HG03064 (cell line): ENCODE measurements around the gene NME4.
"Not testable (repeated sequence)": the region's sequence is repeated elsewhere in the genome, so short reads cannot be mapped to it uniquely, and the experiment has no call there.

Experiments used
- ATAC-seq: cut with Tn5 transposase; IDR thresholded peaks from one replicate; pipeline ENCODE4 v1.9.1; 2021; ENCODE audit warnings: low read depth; ENCODE audit not compliant: unreplicated experiment

Gene NME4

DNA sequence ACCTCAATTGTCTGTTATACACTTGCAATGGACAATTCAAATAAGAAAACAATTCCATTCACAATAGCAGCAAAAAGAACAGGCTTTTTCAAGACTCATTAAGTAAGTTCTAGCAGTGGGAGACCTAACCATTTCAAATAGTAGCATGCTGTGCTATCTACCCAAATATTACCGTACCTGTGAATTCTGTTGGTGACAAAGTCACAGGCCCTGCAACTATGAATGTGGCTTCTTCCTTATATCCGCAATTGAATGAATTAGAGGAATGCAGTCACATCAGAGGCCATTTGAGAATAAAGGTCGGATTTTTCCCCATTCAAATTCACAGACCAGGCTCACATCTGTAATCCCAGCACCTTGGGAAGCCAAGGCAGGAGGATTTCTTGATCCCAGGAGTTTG is 800 bp upstream of the NME4 start:
- no peak for ATAC-seq

DNA sequence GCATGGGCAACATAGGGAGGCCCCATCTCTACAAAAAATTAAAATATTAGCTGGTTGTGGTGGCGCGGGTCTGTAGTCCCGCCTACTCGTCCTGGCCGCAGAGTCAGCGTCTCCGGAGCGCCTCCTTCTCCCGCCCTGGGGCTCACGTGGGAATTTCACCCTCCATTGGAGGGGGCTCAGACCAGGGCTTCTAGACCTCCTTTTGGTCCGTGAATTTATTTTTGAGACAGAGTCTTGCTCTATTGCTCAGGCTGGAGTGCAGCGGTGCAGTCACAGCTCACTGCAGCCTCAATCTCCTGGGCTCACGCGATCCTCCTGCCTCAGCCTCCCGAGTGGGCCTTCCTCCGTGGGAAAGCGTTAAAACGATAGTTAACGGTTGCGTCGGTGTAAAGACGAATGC is 394 bp upstream of the NME4 start:
- ATAC-seq = no peak

DNA sequence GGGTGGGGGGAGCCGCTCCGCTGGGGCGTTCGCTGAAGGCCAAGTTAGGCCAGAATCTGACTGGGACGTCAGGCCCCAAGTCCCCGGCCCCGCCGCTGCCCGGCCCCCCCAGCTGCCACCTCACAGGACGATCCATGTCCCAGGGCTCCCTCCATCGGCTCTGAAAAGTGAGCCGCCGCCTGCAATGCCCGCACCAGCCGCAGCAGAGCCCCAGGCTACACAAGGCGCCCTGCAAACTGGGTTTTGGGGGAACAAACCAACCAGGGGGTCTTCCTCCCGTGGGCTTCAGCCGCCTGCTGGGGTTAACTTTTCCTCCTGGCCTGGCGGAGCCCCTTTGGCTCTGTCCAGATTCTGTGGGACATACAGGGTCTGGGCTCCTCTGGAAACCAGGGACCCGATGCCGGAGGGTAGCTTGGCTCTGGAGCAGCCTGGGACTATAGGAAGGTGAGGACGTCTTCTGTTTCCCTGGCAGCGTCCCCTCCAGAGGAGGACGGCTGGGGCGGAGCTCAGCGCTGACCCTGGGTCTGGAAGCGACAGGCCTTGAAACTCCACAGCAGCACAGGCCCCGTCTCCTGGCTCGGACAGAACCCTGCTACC is 835 bp downstream of the NME4 start:
- no peak for ATAC-seq

DNA sequence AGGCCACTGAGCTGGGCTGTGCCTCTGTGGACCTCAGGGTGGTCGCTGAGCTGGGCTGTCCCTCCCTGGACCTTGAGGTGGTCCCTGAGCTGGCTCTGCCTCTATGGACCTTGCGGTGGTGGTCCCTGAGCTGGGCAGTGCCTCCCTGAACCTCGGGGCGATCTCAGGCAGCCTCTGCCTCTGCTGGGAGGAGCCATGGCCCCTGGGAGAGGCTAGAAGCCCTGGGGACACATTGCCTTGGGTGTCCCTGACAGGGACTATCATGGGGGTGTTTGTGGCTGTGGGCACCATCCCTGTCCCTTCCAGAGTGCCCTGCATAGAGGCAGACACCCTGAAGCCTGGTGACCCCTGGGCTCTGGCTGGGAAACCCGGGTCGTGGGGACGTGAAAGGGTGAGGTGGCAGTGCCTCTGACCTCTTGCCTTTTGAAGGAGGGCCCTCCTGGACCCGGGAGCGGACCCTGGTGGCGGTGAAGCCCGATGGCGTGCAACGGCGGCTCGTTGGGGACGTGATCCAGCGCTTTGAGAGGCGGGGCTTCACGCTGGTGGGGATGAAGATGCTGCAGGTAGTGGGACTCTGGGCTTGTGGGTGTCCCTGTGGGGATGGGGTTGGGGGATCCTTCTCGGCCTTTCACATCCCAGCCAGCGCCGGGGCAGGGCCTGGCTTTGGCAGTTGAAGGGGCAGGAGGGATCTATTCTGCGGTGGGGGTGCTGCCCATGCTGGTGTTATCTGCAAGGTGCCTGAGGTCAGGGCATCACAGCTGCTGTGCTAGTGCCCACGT is 1.8 kb downstream of the NME4 start:
- ATAC-seq = no peak

DNA sequence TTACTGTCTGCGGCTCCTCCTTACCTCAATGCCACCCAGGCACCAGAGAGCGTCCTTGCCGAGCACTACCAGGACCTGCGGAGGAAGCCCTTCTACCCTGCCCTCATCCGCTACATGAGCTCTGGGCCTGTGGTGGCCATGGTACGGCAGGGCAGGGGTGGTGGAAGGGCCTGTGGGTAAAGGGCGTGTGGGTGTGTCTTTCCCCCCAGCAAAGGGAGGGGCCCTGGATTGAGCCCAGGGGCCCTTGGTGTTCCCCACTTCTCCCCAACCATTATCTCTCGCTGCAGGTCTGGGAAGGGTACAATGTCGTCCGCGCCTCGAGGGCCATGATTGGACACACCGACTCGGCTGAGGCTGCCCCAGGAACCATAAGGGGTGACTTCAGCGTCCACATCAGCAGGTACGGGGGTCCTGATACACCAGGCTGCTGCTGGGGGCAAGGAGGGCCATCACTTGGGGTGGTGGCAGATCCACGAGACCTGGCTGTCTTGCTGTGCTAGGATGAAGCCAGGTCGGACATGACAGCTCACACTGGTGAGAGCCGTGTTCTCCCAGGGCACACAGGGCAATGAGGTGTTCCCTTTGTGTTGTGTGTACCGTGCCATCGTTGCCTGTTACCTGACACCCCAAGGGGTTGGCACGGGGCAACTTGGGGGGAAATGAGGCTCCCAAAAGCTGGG is 2.5 kb downstream of the NME4 start:
- no peak for ATAC-seq

DNA sequence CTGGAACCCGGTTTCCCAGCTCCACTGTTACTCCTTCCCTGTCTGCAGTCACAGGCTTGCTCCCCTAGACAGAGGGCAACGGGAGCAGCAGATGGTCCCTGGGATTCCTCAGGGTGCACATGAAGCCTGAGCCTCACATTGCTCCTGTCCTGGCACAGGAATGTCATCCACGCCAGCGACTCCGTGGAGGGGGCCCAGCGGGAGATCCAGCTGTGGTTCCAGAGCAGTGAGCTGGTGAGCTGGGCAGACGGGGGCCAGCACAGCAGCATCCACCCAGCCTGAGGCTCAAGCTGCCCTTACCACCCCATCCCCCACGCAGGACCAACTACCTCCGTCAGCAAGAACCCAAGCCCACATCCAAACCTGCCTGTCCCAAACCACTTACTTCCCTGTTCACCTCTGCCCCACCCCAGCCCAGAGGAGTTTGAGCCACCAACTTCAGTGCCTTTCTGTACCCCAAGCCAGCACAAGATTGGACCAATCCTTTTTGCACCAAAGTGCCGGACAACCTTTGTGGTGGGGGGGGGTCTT is 3.1 kb downstream of the NME4 start:
- no peak for ATAC-seq

DNA sequence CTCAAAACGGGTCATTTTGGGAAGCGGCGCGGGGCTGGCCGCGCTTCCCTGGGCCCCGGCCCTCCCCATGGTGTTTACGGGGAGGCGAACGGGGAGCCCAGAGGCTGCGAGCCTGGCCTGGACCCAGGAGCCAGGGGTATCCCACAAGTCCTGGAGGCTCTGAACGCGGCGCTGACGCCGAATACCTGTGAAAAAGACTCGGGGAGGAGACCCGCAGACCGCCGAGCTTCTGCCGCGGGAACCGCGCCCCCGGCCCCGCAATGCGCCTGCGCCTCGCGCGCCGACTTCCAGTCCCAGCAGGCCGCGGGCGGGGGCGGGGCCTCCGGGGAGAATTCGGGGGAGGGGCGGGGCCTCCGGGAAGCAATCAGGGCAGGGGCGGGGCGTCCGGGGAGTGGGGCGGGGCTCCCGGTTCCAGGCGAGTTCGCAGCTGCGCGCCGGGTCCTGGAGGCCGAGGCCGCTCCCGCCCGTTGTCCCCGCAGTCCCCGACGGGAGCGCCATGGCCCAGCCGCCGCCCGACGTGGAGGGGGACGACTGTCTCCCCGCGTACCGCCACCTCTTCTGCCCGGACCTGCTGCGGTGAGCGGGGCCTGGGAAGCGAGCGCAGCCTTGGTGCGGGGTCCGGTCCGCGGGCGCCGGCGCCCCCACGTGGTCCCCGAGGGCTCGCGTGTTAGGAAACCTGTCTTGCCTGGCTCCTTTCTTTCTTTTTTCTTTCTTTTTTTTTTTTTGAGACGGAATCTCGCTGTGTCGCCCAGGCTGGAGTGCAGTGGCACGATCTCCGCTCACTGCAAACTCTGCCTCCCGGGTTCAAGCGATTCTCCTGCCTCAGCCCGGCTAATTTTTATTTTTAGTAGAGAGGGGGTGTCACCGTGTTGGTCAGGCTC is 4.7 kb downstream of the NME4 start, which contains the start of gene DECR2:
DECR2 (plus strand) TSS at position 418 of the 881 bp plus-strand sequence; CDS start at position 497, 79 bp downstream.
- peak; percentile 40 for ATAC-seq

DNA sequence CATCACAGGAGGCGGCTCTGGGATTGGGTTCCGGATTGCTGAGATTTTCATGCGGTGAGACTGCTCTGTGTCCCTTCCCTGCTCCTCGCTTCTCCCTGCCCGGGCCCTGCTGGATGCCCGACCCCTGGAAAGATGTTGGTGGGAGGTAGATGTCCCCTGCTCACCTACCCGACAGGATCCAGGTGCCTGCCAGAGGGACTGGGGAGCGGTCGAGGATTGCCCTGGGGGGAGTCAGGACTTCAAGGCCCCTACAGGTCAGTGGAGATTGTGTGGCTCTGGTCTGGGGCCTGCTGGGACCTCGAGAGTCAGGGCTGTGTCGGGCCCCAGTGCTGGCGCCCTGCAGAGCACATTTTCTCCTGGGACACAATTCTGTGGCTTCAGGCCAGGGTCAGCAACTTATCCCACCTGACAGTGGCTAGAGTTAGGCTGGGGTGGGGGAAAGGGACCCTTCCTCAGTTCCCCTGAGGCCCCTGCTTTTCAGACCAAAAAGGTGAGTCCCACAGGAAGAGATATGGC is 8.0 kb downstream of the NME4 start:
- ATAC-seq = no peak

DNA sequence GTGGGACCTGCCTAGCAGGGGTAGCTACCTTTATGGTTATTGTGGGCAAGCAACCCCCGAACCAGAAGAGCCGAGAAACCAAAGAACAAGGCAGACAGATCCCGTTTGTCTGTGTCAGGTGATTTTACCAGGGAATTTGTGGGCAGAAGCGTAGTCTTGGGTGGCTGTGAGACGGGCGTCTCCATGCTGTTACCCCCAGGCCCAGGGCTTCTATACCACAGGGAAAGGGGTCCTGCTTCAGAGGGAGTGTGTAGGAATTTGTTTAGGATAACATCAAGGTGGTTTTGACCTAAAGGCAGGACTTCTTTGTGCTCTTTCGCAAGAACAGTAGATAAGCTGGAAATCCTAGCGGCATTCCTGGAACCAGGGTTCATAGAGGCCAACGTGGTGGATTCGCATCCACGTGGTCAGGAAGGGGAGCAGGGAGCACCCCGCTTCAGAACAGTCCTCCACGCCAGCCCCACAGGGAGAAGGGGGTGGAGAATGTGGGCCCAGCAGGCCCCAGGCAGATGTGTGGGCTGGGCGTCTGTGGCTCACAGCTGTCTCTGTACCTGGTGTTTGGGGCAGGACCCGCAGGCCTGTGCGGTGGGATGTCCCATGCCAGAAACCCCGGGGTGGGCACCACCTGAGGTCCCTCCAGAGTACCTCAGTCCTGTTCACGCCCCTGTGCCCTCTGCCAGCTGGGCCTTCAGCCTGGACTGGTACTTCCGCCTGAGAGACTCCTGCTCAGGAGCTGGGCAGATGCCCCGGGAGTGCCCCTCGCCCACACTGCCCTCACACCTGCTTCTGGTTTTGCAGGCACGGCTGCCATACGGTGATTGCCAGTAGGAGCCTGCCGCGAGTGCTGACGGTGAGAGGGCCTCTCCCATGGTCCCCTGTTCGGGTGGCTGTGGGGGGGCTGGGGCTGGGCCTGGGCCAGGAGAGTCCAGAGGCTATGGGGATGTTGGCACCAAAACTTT is 8.8 kb downstream of the NME4 start:
- ATAC-seq = no peak

DNA sequence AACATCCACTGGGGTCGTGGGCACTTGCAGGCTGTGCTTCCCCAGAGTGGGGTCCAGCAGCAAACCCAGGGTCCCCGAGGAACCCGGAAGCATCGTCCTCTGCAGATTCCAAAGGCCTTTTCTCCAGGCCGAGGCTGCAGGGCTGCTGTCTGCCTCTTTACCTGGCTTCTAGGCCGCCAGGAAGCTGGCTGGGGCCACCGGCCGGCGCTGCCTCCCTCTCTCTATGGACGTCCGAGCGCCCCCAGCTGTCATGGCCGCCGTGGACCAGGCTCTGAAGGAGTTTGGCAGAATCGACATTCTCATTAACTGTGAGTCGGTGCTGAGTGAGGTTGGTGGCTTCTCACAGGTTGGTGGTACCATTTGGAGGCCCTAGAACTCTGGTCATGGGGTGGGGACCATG is 10.3 kb downstream of the NME4 start:
- ATAC-seq = no peak

DNA sequence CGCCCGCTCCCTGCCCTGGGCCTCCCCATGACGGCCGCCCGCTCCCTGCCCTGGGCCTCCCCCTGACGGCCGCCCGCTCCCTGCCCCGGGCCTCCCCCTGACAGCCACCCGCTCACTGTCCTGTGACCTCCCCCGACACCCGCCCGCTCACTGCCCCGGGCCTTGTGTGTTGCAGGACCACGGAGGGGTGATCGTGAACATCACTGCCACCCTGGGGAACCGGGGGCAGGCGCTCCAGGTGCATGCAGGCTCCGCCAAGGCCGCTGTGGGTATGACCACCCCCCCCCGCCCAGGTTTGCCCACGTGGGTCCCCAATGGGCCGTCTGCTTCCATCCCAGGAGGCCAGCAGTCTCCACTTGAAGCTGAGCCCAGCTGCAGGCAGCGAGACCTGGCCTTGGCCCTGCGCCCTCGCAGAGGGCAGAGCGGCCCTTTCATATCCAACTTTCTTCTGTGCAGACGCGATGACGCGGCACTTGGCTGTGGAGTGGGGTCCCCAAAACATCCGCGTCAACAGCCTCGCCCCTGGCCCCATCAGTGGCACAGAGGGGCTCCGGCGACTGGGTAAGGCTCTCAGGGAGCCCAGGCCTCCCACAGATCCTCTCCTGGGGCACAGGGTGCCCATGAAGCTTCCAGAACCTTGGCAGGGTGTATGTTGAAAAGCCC is 13.6 kb downstream of the NME4 start:
- ATAC-seq = no peak

DNA sequence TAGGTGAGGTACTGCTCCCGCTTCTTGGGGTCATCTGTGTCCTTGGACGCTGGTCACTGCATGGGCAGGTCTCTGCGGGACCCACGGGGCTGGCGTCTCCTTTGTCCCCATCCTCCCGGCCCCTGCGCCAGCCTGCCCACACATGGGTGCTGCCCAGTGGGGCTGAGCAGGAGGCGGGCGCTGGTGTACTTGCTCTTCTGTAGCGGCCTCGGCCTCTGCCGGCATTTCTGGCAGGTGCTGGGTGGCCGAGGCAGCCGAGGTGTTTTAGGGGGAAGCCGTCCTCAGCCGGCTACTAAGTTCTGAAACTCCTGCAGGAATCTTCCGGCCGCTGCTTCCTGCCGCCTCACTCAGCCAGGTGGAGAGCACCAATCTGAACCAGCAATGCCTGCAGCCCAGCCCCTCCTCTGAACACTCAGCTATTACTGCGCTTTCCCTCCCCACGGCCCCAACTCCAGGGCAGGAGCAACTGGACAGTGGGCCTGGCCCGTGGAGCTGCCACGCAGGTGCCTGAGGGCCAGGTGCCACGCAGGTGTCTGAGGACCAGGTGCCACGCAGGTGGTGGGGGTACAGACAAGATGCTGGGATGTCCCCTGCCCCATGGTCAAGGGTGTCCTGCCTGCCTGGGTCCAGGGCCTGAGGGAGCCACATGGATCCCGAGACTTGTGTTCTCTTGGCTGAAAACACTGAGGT is 14.7 kb downstream of the NME4 start:
- ATAC-seq = no peak

DNA sequence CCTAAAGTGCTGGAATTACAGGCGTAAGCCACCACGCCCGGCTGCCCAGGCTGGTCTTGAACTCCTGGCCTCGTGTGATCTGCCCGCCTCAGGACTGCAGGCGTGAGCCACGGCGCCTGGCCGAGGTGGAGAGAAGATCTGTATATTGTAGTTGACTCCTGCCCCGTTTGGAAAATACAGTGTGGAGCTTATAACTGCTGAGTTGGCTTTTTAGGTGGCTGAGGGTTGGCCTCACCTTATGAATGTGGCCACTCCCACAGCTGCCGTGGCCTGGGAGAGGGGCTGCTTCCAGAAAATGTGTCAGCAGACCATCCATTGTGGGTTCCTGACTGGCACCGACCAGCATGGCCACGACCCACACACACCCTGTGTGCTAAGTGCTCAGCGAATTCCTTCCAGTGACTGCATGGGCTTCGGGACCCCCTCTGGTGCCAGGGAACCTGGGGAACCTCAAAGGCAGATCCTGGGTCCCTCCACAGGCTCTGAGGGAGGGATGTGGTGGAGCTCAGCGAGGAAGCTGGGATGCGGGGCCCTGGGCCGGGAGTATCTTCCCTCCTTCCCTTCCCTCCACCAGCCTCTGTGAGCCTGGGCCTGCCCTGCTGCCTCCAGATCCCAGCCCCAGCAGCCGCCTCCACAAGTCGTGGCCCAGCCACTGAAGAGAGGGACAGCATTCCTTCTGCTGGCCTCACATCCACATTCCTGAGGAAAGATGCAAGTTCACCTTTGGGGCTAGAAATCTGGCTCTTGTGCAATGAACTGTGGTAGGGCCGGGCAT is 17.6 kb downstream of the NME4 start:
- no peak for ATAC-seq

DNA sequence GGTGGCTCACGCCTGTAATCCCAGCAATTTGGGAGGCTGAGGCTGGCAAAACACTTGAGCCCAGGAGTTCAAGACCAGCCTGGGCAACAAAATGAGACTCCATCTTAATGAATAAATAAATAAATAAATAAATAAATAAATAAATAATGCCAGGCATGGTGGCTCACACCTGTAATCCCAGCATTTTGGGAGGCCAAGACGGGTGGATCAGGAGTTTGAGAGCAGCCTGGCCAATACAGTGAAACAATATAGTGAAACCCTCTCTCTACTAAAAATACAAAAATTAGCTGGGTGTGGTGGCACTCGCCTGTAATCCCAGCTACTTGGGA is 18.1 kb downstream of the NME4 start:
- ATAC-seq = not testable (repeated sequence)

DNA sequence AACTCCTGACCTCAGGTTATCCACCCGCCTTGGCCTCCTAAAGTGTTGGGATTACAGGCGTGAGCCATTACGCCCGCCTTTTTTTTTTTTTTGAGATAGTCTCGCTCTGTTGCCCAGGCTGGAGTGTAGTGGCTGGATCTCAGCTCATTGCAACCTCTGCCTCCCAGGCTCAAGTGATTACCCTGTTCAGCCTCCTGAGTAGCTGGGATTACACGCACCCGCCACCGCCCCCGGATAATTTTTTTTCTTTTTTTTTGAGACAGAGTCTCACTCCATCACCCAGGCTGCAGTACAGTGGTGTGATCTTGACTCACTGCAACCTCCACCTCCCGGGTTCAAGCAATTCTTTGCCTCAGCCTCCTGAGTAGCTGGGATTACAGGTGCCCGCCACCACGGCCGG is 25.2 kb downstream of the NME4 start:
- not testable (repeated sequence) for ATAC-seq

DNA sequence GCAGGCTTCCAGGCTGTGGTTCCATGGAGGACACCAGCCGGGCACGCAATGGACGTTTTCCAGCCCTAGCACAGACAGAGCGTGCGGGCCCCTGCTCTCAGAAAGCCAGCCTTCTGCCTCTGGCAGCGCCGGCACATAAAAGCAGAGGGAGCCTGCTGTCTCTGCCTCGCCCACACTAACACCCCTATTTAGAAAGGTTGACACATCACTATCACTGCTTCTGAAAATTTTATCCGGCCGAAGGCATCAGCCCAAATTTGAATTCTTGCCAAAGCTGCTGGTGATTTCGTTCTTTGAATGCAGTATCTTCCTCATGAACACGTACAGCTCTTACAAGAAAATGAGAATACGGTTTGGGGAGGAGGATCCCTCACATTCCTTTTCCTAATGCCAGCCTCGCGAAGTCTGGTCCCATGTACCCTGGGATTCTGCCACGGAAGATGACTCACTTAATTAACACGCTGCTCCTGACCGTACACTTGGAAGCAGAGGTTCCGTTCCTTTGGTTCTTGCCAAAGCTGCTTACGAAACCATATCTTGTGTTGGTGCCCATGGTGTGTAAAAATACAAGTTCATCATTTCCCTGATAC is 27.1 kb downstream of the NME4 start:
- no peak for ATAC-seq

DNA sequence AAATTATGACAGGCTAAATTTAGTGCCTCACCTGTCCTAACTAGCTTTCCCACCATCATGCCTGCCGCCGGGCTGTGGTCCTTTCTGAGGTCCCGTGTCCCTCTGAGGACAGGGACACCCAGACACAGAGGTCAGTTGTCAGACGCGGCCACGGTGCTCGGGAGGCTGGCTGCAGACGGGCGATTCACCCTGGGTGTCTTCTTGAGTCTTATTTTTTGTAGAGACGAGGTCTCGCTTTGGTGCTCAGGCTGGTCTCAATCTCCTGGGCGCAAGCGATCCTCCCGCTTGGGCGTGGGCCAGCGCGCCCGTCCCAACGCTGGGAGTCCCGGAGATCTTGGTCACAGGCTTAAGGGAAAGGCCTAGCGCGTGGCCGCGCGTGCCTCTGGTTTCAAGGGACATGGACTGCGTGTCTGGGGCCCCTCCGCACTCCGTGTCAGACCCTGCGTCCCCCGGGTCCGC is 27.7 kb downstream of the NME4 start:
- ATAC-seq = no peak
